ENCODE data around the gene MREG.

- TF ChIP-seq CTCF (IDR thresholded peaks at IDR 0.05; ENCODE audit: low read depth, low read length) (no peak), POLR2A (IDR thresholded peaks at IDR 0.05; ENCODE audit: extremely low read depth, insufficient read length) (no peak), MAX (IDR thresholded peaks at IDR 0.05; ENCODE audit: low read depth, low read length) (no peak)
These were observed 47.1 kb downstream of the MREG start for GRCh38 chr2:215966274-215966673.

Measured in NB4 (cell line).